Measurements from ENCODE around the gene CEBPA.

CEBPA gene

DNA sequence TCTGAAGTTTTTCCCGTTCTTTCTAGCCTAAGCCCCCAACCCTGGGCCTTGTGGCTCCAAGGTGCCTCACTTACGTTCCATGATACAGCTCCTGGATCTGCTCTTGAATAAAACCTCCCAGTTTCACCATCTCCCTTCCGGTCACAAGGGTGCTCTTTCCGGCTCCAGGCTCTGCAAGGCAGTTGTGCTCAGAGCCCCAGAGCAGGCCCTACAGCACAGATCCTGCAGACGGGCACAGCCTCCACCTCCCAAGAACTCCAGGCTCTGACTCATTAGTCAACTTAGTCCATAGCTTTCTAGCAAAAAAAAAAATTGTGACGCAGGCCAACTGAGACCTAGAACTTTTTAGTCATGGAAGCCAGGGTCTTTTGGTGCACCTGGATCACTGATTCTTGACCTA, 42.8 kb downstream of the CEBPA start:
- no peak for TF ChIP-seq FOXP2 (optimal IDR thresholded peaks at IDR 0.05; ENCODE audit: control extremely low read depth, extremely low read length, insufficient read depth)
- TF ChIP-seq EZH2 (IDR thresholded peaks at IDR 0.05) = no peak
- no peak for TF ChIP-seq POLR2AphosphoS5 (IDR thresholded peaks at IDR 0.05; ENCODE audit: borderline replicate concordance, low read depth, low read length)

DNA sequence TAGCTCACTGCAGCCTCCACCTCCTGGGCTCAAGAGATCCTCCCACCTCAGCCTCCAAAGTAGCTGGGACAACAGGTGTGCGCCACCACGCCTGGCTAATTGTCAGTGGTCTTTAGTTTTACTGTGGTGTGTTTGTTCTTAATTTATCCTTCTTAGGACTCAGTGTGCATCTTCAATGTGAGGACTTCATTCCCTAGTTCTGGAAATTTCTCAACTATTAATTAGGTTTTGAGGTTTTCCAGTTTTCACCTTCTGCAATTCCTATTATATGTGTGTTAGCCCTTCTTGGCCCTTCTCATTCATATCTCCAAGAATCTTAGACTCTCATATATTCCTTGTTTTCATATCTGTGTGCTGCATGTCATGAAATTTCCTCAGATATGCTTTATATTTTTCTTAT, 44.5 kb downstream of the CEBPA start:
- no peak overlapping the region for H3K27ac ChIP-seq
- H3K9ac ChIP-seq (ENCODE audit: insufficient read length) = no peak overlapping the region
- H3K36me3 ChIP-seq (ENCODE audit: insufficient read depth, low read length) = no peaks in the 10 kb centered on the region
- TF ChIP-seq FOXP2 (optimal IDR thresholded peaks at IDR 0.05; ENCODE audit: control extremely low read depth, extremely low read length, insufficient read depth) (no peak), POLR2AphosphoS5 (IDR thresholded peaks at IDR 0.05; ENCODE audit: borderline replicate concordance, low read depth, low read length) (no peak), EZH2 (IDR thresholded peaks at IDR 0.05) (no peak)
- no peak overlapping the region for H3K4me3 ChIP-seq
- H3K9me3 ChIP-seq (ENCODE audit: low read depth, low read length) = no peaks in the 10 kb centered on the region
- DNase-seq (ENCODE audit: low read depth, low spot score) = no peak

More for the DNA sequence above, 42.8 kb downstream of the CEBPA start:
- no peak for DNase-seq (ENCODE audit: low read depth, low spot score)
- H3K9me3 ChIP-seq (ENCODE audit: low read depth, low read length) = no peaks in the 10 kb centered on the region
- H3K4me3 ChIP-seq = no peak overlapping the region
- H3K27ac ChIP-seq = no peak overlapping the region
- no peaks in the 10 kb centered on the region for H3K36me3 ChIP-seq (ENCODE audit: insufficient read depth, low read length)
- H3K9ac ChIP-seq (ENCODE audit: insufficient read length) = no peak overlapping the region

DNA sequence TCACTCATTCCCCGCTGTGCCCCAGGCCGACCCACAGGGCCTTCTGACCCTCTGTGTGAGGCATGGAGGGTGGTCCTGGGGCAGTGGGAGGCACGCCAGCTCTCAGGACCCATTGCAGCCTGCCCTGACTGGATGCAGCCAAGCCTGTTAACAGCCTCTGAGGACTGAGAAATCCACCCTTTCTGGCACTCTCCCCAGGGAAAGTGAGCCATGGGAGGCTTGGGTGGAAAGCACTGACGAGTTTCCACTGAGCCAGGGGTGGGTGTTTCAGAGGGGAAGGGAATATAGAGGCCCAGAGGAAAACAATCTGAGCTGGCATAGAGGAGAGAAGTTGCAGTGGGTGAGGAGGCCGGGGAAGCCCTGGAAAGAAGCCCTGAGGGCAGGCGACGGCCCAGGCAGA, 46.1 kb downstream of the CEBPA start:
- H3K9me3 ChIP-seq (ENCODE audit: low read depth, low read length) = no peaks in the 10 kb centered on the region

GRCh38 chr19:33255781-33256180, 46.6 kb downstream of the CEBPA start:
- Histone ChIP-seq H3K36me3 (ENCODE audit: insufficient read depth, low read length) (no peaks in the 10 kb centered on the region), H3K9ac (ENCODE audit: insufficient read length) (no peak overlapping the region), H3K4me3 (no peak overlapping the region), H3K9me3 (ENCODE audit: low read depth, low read length) (no peaks in the 10 kb centered on the region), H3K27ac (no peak overlapping the region)
- no peak for TF ChIP-seq FOXP2 (optimal IDR thresholded peaks at IDR 0.05; ENCODE audit: control extremely low read depth, extremely low read length, insufficient read depth)
- TF ChIP-seq EZH2 (IDR thresholded peaks at IDR 0.05) = no peak
- TF ChIP-seq POLR2AphosphoS5 (IDR thresholded peaks at IDR 0.05; ENCODE audit: borderline replicate concordance, low read depth, low read length) = no peak
- DNase-seq (ENCODE audit: low read depth, low spot score) = no peak

More for the DNA sequence above, 46.1 kb downstream of the CEBPA start:
- Histone ChIP-seq H3K27ac (no peak overlapping the region), H3K9ac (ENCODE audit: insufficient read length) (no peak overlapping the region), H3K4me3 (no peak overlapping the region), H3K36me3 (ENCODE audit: insufficient read depth, low read length) (no peaks in the 10 kb centered on the region)
- TF ChIP-seq EZH2 (IDR thresholded peaks at IDR 0.05) (no peak), POLR2AphosphoS5 (IDR thresholded peaks at IDR 0.05; ENCODE audit: borderline replicate concordance, low read depth, low read length) (no peak), FOXP2 (optimal IDR thresholded peaks at IDR 0.05; ENCODE audit: control extremely low read depth, extremely low read length, insufficient read depth) (no peak)
- no peak for DNase-seq (ENCODE audit: low read depth, low spot score)

- Histone ChIP-seq H3K27ac (no peak overlapping the region), H3K36me3 (ENCODE audit: insufficient read depth, low read length) (no peaks in the 10 kb centered on the region), H3K9ac (ENCODE audit: insufficient read length) (no peak overlapping the region), H3K9me3 (ENCODE audit: low read depth, low read length) (no peaks in the 10 kb centered on the region), H3K4me3 (no peak overlapping the region)
- TF ChIP-seq EZH2 (IDR thresholded peaks at IDR 0.05) = no peak
- no peak for TF ChIP-seq FOXP2 (optimal IDR thresholded peaks at IDR 0.05; ENCODE audit: control extremely low read depth, extremely low read length, insufficient read depth)
- no peak for TF ChIP-seq POLR2AphosphoS5 (IDR thresholded peaks at IDR 0.05; ENCODE audit: borderline replicate concordance, low read depth, low read length)
- no peak for DNase-seq (ENCODE audit: low read depth, low spot score)
Measured at GRCh38 chr19:33254245-33254824, 48.0 kb downstream of the CEBPA start.

DNA sequence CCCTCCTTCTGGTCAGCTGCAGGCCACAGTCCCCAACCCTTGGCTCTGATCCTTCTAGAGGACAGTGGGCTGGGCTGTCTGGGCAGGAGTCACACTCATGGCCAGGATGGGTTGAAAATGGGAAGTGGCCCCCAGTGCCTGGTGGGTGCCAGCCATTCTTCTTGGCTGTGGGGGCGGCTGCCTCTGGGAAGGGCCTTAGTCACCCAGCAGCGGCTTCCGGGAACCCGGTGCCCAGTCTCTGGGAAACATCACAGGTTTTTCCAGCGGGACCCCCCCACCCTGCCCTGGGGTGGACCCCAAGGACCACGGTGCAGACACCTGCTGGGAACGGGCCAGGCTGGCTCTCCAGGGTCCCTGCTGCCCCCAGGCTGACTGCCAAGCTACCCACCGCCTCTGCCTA, 49.4 kb downstream of the CEBPA start:
- TF ChIP-seq POLR2AphosphoS5 (IDR thresholded peaks at IDR 0.05; ENCODE audit: borderline replicate concordance, low read depth, low read length) (no peak), EZH2 (IDR thresholded peaks at IDR 0.05) (no peak), FOXP2 (optimal IDR thresholded peaks at IDR 0.05; ENCODE audit: control extremely low read depth, extremely low read length, insufficient read depth) (no peak)
- Histone ChIP-seq H3K36me3 (ENCODE audit: insufficient read depth, low read length) (no peaks in the 10 kb centered on the region), H3K9ac (ENCODE audit: insufficient read length) (no peak overlapping the region), H3K9me3 (ENCODE audit: low read depth, low read length) (no peaks in the 10 kb centered on the region), H3K27ac (no peak overlapping the region), H3K4me3 (no peak overlapping the region)
- DNase-seq (ENCODE audit: low read depth, low spot score) = no peak

DNA sequence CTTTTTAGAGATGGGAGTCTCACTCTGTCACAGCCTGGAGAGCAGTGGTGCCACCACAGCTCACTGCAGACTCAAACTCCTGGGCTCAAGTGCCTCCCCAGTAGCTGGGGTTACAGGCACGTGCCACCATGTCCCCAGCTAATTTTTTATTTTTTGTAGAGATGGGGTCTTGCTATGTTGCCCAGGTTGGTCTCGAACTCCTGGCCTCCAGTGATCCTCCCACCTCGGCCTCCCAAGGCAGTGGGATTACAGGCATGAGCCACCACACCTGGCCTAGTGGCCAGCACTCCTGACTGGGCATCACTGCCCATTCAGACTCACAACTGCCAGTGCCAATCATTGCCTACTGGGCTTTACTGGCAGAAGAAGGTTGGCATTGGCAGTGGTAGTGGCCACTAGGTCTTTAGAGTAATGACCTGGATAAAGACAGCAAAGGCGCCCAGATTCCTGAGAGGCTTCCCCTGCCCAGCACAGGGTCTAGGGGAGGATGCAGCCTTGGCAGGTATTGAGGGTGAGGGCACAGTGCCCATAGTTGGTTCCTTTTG, 49.8 kb downstream of the CEBPA start:
- no peak for TF ChIP-seq EZH2 (IDR thresholded peaks at IDR 0.05)
- no peak for TF ChIP-seq FOXP2 (optimal IDR thresholded peaks at IDR 0.05; ENCODE audit: control extremely low read depth, extremely low read length, insufficient read depth)
- TF ChIP-seq POLR2AphosphoS5 (IDR thresholded peaks at IDR 0.05; ENCODE audit: borderline replicate concordance, low read depth, low read length) = no peak
- no peak for DNase-seq (ENCODE audit: low read depth, low spot score)
- no peak overlapping the region for H3K9ac ChIP-seq (ENCODE audit: insufficient read length)
- H3K36me3 ChIP-seq (ENCODE audit: insufficient read depth, low read length) = no peaks in the 10 kb centered on the region
- no peaks in the 10 kb centered on the region for H3K9me3 ChIP-seq (ENCODE audit: low read depth, low read length)
- H3K4me3 ChIP-seq = no peak overlapping the region
- no peak overlapping the region for H3K27ac ChIP-seq

- DNase-seq (ENCODE audit: low read depth, low spot score) = no peak
- H3K9me3 ChIP-seq (ENCODE audit: low read depth, low read length) = no peaks in the 10 kb centered on the region
- H3K27ac ChIP-seq = no peak overlapping the region
- TF ChIP-seq FOXP2 (optimal IDR thresholded peaks at IDR 0.05; ENCODE audit: control extremely low read depth, extremely low read length, insufficient read depth) (no peak), POLR2AphosphoS5 (IDR thresholded peaks at IDR 0.05; ENCODE audit: borderline replicate concordance, low read depth, low read length) (no peak), EZH2 (IDR thresholded peaks at IDR 0.05) (no peak)
- no peak overlapping the region for H3K4me3 ChIP-seq
- no peaks in the 10 kb centered on the region for H3K36me3 ChIP-seq (ENCODE audit: insufficient read depth, low read length)
- no peak overlapping the region for H3K9ac ChIP-seq (ENCODE audit: insufficient read length)
Measured at GRCh38 chr19:33251526-33252090, 50.7 kb downstream of the CEBPA start.

Data from SK-N-MC (cell line).